PC-3 (cell line): ENCODE results near the gene ANKS6. TPM values are rescaled to one million over a fixed set of nuclear protein-coding genes. Genes with fewer than 3 reads are reported as not detected.

Experiments used
- ATAC-seq: fragments of 200-7000 bp; cut with Tn5 transposase; 2 replicates; pipeline ENCODE4 v1.9.1; 2020; ENCODE audit warnings: mild to moderate bottlenecking, moderate library complexity
- BruUV-seq: library from RNA; stranded (reverse); fragments of 400-500 nt; replicated peaks from 2 replicates; lab custom pipeline; 2021; lab: Mats Ljungman, UMichigan
- CTCF ChIA-PET: fragments of 300-600 bp; sonication (Branson Sonifier 250); formaldehyde crosslinking; loops from one replicate; lab custom pipeline; 2022; ENCODE audit warnings: antibody characterized with exemption; lab: Charles Lee
- POLR2A ChIA-PET: fragments of 300-600 bp; sonication (Branson Sonifier 250); formaldehyde crosslinking; loops from one replicate; lab custom pipeline; 2022; ENCODE audit warnings: antibody characterized with exemption; ENCODE audit not compliant: unreplicated experiment; lab: Charles Lee
- DNase-seq: peaks from one replicate; pipeline ENCODE4 v3.0.0-alpha.2; 2015
- H2AFZ ChIP-seq: fragments of 300-600 bp; sonication (generic); 2 replicates; pipeline ENCODE4 v1.6.0; 2016; ENCODE audit warnings: antibody characterized with exemption, low read length
- H3F3A ChIP-seq: fragments of 300-600 bp; sonication (generic); one replicate; pipeline ENCODE4 v1.6.0; 2017; ENCODE audit warnings: antibody characterized with exemption, low read length, control low read depth, mild to moderate bottlenecking; ENCODE audit not compliant: unreplicated experiment
- H3K27ac ChIP-seq: fragments of 300-600 bp; sonication (generic); 2 replicates; pipeline ENCODE4 v1.5.1; 2016; ENCODE audit warnings: mild to moderate bottlenecking, low read length
- H3K27me3 ChIP-seq: fragments of 300-600 bp; sonication (generic); 2 replicates; pipeline ENCODE4 v1.6.1; 2016; ENCODE audit warnings: low read length, mixed read lengths
- H3K36me3 ChIP-seq: fragments of 300-600 bp; sonication (generic); 2 replicates; pipeline ENCODE4 v1.6.1; 2016; ENCODE audit warnings: low read depth, mixed run types, low read length, mixed read lengths
- H3K4me1 ChIP-seq: fragments of 300-600 bp; sonication (generic); 2 replicates; pipeline ENCODE4 v1.5.1; 2016; ENCODE audit warnings: low read length; ENCODE audit not compliant: insufficient read depth
- H3K4me2 ChIP-seq: fragments of 300-600 bp; sonication (generic); 2 replicates; pipeline ENCODE4 v1.6.0; 2016; ENCODE audit warnings: low read length
- H3K4me3 ChIP-seq: fragments of 300-600 bp; sonication (generic); 2 replicates; pipeline ENCODE4 v1.5.1; 2016; ENCODE audit warnings: mild to moderate bottlenecking, low read length, mixed read lengths
- H3K79me2 ChIP-seq: fragments of 300-600 bp; sonication (generic); 2 replicates; pipeline ENCODE4 v1.6.1; 2017; ENCODE audit warnings: low read length, mixed read lengths
- H3K9ac ChIP-seq: fragments of 300-600 bp; sonication (generic); 2 replicates; pipeline ENCODE4 v1.6.0; 2016; ENCODE audit warnings: mild to moderate bottlenecking, low read length
- H3K9me2 ChIP-seq: fragments of 300-600 bp; sonication (generic); replicated peaks from 2 replicates; pipeline ENCODE4 v1.6.1; 2016; ENCODE audit warnings: mixed run types, low read length, mixed read lengths
- H3K9me3 ChIP-seq: fragments of 300-600 bp; sonication (generic); 2 replicates; pipeline ENCODE4 v1.6.1; 2016; ENCODE audit warnings: low read length, mixed read lengths
- H4K20me1 ChIP-seq: fragments of 300-600 bp; sonication (generic); 2 replicates; pipeline ENCODE4 v1.6.1; 2016; ENCODE audit warnings: low read length, mixed read lengths
- CTCF ChIP-seq: fragments of 300-600 bp; sonication (generic); conservative IDR thresholded peaks from 2 replicates; pipeline ENCODE4 v1.5.1; 2017; ENCODE audit warnings: antibody characterized with exemption, low read depth, mild to moderate bottlenecking, low read length
- EZH2 ChIP-seq: fragments of 300-600 bp; sonication (generic); IDR thresholded peaks from one replicate; pipeline ENCODE4 v1.6.1; 2017; ENCODE audit warnings: antibody characterized with exemption, mild to moderate bottlenecking, low read length; ENCODE audit not compliant: unreplicated experiment
- EZH2phosphoT487 ChIP-seq: fragments of 300-600 bp; sonication (generic); IDR thresholded peaks from 2 replicates; pipeline ENCODE4 v1.6.1; 2018; ENCODE audit warnings: mild to moderate bottlenecking, antibody characterized with exemption, low read length, borderline replicate concordance
- intact Hi-C: fragments of 100-400 bp; cut with micrococcal nuclease; formaldehyde crosslinking; loops from 2 replicates; pipeline ENCODE4 v1.9.0; 2023
- total RNA-seq: library from RNA; depleted of rRNA; stranded (reverse); fragments of >200 nt; gene quantifications from 2 replicates; pipeline ENCODE4 v1.2.3, GENCODE V29; 2014

Gene ANKS6
- total RNA-seq, 1 experiment from 2014 or later: 39.7 TPM

DNA sequence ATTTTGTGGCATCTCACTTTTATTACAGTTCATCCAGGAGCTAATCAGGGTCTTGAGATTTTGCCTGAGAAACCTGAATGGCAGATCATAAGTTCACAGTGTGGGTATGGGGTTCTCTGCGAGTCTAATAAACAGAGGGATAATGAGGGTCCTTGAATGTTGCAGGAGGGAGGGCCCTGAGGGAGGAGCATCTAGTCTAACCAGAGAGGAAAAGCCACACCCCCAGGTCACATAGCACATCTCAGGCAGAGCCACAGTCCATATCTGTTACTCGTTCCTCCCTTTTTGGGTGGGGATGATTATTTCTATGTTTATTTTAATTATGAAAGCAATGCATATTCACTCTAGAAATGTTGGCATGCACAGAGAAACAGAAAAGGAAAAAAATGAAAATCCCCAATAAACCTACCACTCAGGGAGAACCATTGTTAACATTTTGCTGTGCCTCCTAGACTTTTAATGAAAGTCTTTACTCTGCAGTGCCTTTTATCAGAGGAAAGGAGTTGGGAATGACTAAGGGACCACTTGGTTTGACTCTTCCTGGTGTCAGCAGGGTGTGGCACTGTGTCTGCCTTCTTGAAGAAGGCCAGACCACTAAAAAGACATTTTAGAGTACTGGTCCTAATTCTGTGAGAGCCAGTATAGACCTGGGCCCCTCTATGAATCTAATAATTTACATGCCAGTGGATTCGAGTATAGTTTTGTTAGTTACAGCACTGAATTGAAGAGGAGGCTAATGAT, 13.9 kb upstream of the ANKS6 start:
- peaks cover 4% of the 10 kb centered on the region; the same call in 1 of the 2 replicates for H3K79me2 ChIP-seq
- H3K9ac ChIP-seq: peak overlapping the region; percentile 17
- ATAC-seq (no peak), DNase-seq (peak; percentile 53)
- H3K4me2 ChIP-seq: peak overlapping the region; percentile 88
- H2AFZ ChIP-seq: no peak overlapping the region
- peak overlapping the region; percentile 80 for H3K27ac ChIP-seq
- no peaks in the 10 kb centered on the region for H3F3A ChIP-seq
- H3K36me3 ChIP-seq: no peaks in the 10 kb centered on the region
- H3K9me2 ChIP-seq: no peaks in the 10 kb centered on the region
- CTCF ChIA-PET: no interaction called here
- H3K9me3 ChIP-seq: no peaks in the 10 kb centered on the region
- H3K4me3 ChIP-seq: peak overlapping the region; percentile 16; the same call in 1 of the 2 replicates
- intact Hi-C loops: no loop called here
- no peaks in the 10 kb centered on the region for H3K27me3 ChIP-seq
- TF ChIP-seq EZH2: no peak
- TF ChIP-seq EZH2phosphoT487: no peak
- TF ChIP-seq CTCF: no peak
- H4K20me1 ChIP-seq: no peaks in the 10 kb centered on the region
- POLR2A ChIA-PET: no interaction called here
- peaks cover 51% of the 10 kb centered on the region for H3K4me1 ChIP-seq
- BruUV-seq: TSS peak; percentile 33

GRCh38 chr9:98809311-98810101, 13.2 kb upstream of the ANKS6 start:
- H3K27me3 ChIP-seq: no peaks in the 10 kb centered on the region
- no peak for ATAC-seq
- DNase-seq: no peak
- no peaks in the 10 kb centered on the region for H3K36me3 ChIP-seq
- ChIA-PET POLR2A (no interaction called here), CTCF (no interaction called here)
- TF ChIP-seq CTCF (no peak), EZH2phosphoT487 (no peak), EZH2 (no peak)
- BruUV-seq: no TSS peak
- no peaks in the 10 kb centered on the region for H4K20me1 ChIP-seq
- peak overlapping the region; percentile 87; the same call in 1 of the 2 replicates for H3K4me3 ChIP-seq
- peaks cover 51% of the 10 kb centered on the region for H3K4me1 ChIP-seq
- no peaks in the 10 kb centered on the region for H3K9me2 ChIP-seq
- H3K9ac ChIP-seq: peak overlapping the region; percentile 59; the same call in 1 of the 2 replicates
- peaks cover 4% of the 10 kb centered on the region; the same call in 1 of the 2 replicates for H3K79me2 ChIP-seq
- H3K27ac ChIP-seq: peak overlapping the region; percentile 80
- H3K4me2 ChIP-seq: peak overlapping the region; percentile 88
- H2AFZ ChIP-seq: no peak overlapping the region
- no peaks in the 10 kb centered on the region for H3F3A ChIP-seq
- intact Hi-C loops: no loop called here
- H3K9me3 ChIP-seq: no peaks in the 10 kb centered on the region
